ENCODE data around the gene AUTS2. TPM values are rescaled to one million over a fixed set of nuclear protein-coding genes. Genes with fewer than 3 reads are reported as not detected.

Gene AUTS2
- total and polyA plus RNA-seq, 10 of the 15 experiments (the other 5 are each of a cell fraction or from before 2014, with no cell fraction given) = 6.4 to 55.6 (median 21.6) TPM

DNA sequence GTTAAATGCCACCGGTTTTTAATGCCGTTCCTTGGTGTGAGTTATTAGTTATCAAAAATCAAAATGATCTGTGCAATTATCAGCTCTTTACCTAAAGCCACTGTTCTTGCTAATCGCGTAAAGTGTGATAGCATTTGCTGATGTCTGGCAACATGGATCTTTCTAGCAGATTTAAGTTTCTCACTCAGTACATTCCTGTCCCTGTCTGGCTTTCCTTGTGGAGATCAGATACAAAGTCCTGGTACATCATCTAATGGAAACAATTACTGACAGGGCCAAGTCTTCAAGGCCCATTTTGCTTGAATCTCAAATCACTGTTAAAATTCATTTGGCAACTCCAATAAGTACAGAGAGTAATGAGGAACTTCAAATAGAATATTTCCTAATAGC lies 755.7 kb downstream of the AUTS2 start:
- no peaks in the 10 kb centered on the region for H3K79me2 ChIP-seq (ENCODE audit: control insufficient read depth, insufficient read depth, low read length)
- no peaks in the 10 kb centered on the region for H4K20me1 ChIP-seq (ENCODE audit: control insufficient read depth, insufficient read depth)
- no TSS peak for BruUV-seq (replicated peaks)
- H3K4me2 ChIP-seq (ENCODE audit: control insufficient read depth, insufficient read depth) = no peak overlapping the region
- FAIRE-seq (no peak), ATAC-seq (no peak), DNase-seq (ENCODE audit: low read depth, low spot score) (no peak)
- ChIA-PET RAD21 (ENCODE audit: unreplicated experiment) (no interaction called here), POLR2A (no interaction called here), CTCF (no interaction called here), SMC1A (ENCODE audit: uncharacterized antibody, unreplicated experiment) (interaction anchor here (1.1 to 1.2 kb wide), 2 partner anchors 17 to 344 kb away, joined by 3 read pairs; no protein-coding TSS in a partner anchor)
- no peak overlapping the region for H2AFZ ChIP-seq (ENCODE audit: control insufficient read depth, low read depth, low read length)
- in situ Hi-C loops (cut with MboI) = no loop called here
- intact Hi-C loops (cut with micrococcal nuclease; ENCODE audit: unreplicated experiment) = no loop called here
- no peak overlapping the region for H3K27ac ChIP-seq (ENCODE audit: control insufficient read depth, insufficient read depth)
- no peaks in the 10 kb centered on the region; the same call in 2 of the 3 replicates for H3K9me3 ChIP-seq (replicated peaks; ENCODE audit: control insufficient read depth, insufficient read depth, low read length)
- no peaks in the 10 kb centered on the region for H3K27me3 ChIP-seq (replicated peaks in 1 of 2; ENCODE audit: control insufficient read depth in 2 of 2, insufficient read depth in 2 of 2, low read length in 1 of 2)
- H3K9ac ChIP-seq (ENCODE audit: control insufficient read depth, insufficient read depth, low read length) = no peak overlapping the region
- H3K4me3 ChIP-seq = no peak overlapping the region
- TF ChIP-seq NR2C2 (IDR thresholded peaks at IDR 0.05; ENCODE audit: borderline replicate concordance, control insufficient read depth, insufficient read length, low read depth) = no peak
- TF ChIP-seq IRF3 (IDR thresholded peaks at IDR 0.05) = no peak
- no peak for TF ChIP-seq MYC (IDR thresholded peaks at IDR 0.05; ENCODE audit: insufficient read depth, insufficient read length, insufficient replicate concordance, low read length, severe bottlenecking)
- TF ChIP-seq, protein P1, sequence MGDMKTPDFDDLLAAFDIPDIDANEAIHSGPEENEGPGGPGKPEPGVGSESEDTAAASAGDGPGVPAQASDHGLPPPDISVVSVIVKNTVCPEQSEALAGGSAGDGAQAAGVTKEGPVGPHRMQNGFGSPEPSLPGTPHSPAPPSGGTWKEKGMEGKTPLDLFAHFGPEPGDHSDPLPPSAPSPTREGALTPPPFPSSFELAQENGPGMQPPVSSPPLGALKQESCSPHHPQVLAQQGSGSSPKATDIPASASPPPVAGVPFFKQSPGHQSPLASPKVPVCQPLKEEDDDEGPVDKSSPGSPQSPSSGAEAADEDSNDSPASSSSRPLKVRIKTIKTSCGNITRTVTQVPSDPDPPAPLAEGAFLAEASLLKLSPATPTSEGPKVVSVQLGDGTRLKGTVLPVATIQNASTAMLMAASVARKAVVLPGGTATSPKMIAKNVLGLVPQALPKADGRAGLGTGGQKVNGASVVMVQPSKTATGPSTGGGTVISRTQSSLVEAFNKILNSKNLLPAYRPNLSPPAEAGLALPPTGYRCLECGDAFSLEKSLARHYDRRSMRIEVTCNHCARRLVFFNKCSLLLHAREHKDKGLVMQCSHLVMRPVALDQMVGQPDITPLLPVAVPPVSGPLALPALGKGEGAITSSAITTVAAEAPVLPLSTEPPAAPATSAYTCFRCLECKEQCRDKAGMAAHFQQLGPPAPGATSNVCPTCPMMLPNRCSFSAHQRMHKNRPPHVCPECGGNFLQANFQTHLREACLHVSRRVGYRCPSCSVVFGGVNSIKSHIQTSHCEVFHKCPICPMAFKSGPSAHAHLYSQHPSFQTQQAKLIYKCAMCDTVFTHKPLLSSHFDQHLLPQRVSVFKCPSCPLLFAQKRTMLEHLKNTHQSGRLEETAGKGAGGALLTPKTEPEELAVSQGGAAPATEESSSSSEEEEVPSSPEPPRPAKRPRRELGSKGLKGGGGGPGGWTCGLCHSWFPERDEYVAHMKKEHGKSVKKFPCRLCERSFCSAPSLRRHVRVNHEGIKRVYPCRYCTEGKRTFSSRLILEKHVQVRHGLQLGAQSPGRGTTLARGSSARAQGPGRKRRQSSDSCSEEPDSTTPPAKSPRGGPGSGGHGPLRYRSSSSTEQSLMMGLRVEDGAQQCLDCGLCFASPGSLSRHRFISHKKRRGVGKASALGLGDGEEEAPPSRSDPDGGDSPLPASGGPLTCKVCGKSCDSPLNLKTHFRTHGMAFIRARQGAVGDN (IDR thresholded peaks at IDR 0.05) = no peak
- TF ChIP-seq CHD2 (IDR thresholded peaks at IDR 0.05; ENCODE audit: borderline replicate concordance, low read depth, low read length) = no peak
- no peak for TF ChIP-seq SMAD1 (IDR thresholded peaks at IDR 0.05; ENCODE audit: low read depth, partially characterized antibody)
- H3K4me1 ChIP-seq (ENCODE audit: control insufficient read depth, insufficient read depth, low read length) = no peaks in the 10 kb centered on the region; the same call in none of the 2 replicates
- WGBS (ENCODE audit: insufficient coverage, insufficient replicate concordance, low lambda C conversion rate, missing lambda C conversion rate) = 79% methylated on average over 4 of the region's 4 CpGs
- no peaks in the 10 kb centered on the region for H3K36me3 ChIP-seq (ENCODE audit: control insufficient read depth in 2 of 2, insufficient read depth in 2 of 2, low read length in 1 of 2)

Data from GM12878 (cell line).